Tongue (tissue), 2 donors: ENCODE data around the gene MIAT. TPM values are rescaled to one million over a fixed set of nuclear protein-coding genes. Genes with fewer than 3 reads are reported as not detected.
A peak's percentile ranks its signal among the peaks of the same experiment; 100 is the strongest.

ENCODE experiments used
- DNase-seq: peaks from one replicate; pipeline ENCODE4 v3.0.0-alpha.2; 2015
- total RNA-seq: library from RNA; depleted of rRNA; stranded (reverse); fragments of >200 nt; gene quantifications from one replicate; pipeline ENCODE4 v1.2.3, GENCODE V29; 2014

MIAT gene
- total RNA-seq, 1 donor from 2014 or later = 1.1 TPM

- DNase-seq = no peak
Measured at GRCh38 chr22:26632422-26633155, 24.8 kb upstream of the MIAT start.

DNA sequence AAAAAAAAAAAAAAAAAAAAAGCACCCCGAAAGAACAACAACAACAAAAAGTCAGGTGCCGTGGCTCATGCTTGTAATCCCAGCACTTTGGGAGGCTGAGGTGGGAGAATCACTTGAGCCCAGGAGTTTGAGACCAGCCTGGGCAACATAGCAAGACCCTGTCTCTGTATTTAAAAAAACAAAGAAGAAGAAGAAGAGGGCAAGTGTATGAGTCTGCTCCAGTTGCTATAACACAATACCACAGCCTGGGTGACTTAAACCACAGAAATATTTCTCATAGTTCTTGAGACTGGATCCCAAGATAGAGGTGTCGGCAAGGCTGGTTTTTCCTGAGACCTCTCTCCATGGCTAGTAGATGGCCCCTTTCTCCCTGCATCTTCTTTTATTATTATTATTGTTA is 23.2 kb upstream of the MIAT start:
- no peak for DNase-seq

- no peak for DNase-seq
Measured at GRCh38 chr22:26635117-26635516, 22.3 kb upstream of the MIAT start.

DNA sequence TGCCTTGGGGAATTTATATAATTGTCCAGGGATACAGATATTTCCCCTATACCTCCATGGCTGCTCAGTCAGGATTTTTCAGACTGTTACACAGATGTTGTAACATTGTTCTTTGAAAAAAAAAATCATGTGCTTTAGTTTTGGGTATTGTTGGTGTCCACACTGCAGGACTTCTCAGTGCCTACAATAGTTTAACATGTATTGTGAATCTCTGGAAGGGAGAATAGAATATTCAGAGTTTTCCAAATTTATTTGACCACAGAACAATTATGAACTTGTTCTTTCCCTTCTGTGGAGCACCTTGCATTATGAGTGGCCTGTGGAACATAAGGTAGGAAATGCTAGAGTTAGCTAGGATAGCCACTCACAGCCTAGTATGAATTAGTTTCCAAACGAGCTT is 21.1 kb upstream of the MIAT start:
- DNase-seq = no peak

DNA sequence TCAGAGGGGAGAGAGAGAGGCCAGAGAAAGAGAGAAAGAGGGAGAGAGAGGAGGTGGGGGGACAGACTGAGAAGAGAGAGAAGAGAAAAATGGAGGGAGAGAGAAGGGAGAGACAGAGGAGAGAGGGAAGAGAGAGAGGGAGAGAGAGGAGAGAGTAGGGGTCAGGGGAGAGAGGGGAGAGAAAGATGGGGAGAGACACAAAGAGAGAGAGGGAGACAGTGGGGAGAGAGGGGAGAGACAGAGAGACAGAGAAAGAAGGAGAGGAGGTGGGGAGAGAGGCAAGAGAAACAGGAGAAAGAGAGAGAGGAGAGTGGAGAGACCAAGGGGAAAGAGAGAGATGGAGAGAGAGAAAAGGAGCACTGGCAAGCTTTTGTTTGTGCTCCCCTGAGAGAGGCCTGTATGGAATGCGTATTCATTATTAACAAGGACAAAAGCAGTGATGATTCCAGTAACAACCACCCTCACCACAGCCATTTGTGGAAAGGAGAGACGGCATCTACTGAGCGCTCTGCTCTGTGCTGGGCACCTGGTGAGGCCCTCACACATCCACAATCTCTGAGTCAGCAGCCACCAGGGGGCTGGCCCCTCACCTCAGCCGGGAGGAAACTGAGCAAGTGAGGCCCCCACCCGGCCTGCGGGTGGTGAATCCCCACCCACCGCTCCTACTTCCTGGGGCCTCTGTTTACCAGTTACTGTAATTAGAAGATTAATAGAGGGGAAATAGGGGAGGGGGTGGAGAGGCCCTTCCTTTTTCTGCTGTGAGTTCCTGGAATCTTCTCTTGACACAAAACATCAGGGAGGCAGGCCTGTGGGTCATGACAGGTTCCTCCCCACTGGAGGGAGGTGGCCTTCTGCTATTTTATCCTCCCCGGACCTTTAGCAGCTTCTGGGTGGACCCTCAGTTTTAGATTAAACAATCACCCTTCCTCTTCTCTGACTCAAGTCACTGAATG is 14.6 kb upstream of the MIAT start:
- no peak for DNase-seq

DNA sequence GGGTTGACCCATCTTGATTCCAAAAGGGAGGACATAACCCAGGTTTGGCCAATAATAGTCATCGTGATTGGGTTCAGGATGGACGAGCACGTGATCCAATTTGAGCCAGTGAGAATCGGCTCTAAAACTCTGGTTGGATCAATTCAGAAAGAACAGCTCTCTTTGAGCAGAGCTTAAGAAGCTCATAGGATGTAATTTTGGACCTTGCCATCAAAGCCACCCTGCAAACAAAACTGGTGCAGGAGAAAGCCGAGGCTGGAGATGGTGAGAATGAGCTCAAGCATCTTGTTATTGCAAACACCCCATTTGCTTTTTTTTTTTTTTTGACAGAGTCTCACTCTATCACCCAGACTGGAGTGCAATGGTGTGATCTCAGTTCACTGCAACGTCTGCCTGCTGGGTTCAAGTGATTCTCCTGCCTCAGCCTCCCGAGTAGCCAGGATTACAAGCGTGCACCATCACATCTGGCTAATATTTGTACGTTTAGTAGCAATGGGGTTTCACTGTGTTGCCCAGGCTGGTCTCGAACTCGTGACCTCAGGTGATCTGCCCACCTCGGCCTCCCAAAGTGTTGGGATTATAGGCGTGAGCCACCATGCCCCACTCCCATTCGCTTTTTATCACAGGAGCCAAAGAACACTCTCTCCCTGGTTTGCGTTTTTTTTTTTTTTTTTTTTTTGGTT is 13.8 kb upstream of the MIAT start:
- no peak for DNase-seq

- DNase-seq = no peak
Measured at GRCh38 chr22:26646158-26646557, 11.2 kb upstream of the MIAT start.

- no peak for DNase-seq
Measured at GRCh38 chr22:26648011-26648497, 9.3 kb upstream of the MIAT start.

DNA sequence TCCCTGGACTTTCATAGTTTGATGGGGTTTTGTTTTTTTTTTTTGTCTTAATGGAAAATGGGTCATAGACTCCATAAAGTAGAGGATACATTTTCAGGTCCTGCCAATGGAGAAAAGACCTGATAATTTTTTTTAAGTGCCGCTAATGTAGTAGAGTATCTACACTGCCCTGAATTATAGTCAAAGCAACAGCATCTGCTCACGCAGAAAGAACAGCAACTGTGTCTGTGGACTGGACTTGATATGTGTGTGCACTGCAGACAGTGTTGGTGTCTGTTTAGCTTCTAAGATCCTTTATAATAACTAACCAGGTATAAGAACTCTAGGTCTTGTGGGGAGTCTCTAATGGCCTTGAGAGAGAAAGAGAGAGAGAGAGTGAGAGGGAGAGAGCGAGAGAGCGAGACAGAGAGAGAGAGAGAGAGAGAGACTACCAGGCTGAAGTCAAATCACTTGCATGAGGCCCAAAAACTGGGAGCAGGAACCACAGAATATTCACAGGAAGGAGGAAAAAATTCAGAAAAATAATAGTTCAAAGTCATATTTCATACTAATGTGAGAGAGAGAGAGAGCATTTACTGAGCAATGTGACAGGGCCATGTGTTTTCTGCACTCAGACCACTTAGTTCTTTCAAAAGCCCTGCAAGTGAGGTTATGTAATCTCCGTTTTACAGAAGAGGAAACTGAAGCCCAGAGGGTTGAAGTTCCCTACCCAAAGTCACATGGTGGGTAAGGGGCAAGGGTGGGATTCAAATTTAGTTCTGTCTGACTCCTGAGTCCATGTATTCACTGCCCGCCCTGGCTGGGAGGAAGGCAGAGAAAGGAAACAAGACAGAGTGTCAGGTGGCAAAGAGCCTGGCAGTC is 8.6 kb upstream of the MIAT start:
- no peak for DNase-seq

DNA sequence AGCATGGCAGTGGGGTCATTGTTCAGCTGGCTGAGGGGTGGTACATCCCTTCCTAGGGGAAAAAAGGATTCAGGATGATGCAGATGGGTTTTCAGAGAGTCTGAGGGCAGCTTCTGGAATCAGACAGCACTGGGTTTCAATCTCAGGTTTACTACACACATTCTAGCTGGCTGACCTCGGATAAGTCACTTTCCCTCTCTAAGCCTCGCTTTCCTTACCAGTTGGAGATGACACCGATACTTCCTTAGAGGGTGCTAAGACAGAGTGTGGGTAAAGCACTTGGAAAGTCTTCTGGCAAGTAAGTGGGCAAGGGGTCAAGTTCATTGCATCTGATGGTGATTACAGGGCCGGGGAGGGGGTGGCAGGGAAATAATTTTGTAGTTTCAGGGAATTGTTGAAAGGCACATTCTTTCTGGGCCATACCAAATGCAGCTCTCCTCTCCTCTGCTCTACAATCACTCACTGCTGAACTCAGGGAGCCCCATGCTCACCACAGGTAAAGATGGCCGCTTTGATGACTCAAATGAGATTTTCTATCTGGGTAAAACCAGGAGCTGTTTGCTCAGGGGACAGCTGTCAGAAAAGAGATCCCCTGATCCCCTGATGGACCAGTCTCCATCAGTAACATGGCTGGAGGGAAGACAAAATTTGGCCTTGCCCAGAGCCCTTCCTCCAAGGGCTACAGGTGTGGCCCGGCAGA is 6.5 kb upstream of the MIAT start:
- DNase-seq = no peak

DNA sequence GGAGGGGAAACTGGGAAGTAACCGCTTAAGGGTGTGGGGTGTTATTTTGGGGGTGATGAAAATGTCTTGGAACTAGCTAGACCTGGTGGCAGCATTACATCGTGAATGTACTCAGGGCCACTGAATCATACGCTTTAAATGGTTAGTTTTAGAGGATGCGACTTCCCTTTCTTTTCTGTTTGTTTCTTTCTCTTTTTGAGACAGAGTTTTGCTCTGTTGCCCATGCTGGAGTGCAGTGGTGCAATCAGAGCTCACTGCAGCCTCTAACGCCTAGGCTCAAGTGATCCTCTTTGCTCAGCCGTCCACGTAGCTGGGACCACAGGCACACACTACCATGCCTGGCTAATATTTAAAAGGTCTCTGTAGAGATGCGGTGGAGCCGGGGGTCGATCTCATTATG is 5.6 kb upstream of the MIAT start:
- no peak for DNase-seq

DNA sequence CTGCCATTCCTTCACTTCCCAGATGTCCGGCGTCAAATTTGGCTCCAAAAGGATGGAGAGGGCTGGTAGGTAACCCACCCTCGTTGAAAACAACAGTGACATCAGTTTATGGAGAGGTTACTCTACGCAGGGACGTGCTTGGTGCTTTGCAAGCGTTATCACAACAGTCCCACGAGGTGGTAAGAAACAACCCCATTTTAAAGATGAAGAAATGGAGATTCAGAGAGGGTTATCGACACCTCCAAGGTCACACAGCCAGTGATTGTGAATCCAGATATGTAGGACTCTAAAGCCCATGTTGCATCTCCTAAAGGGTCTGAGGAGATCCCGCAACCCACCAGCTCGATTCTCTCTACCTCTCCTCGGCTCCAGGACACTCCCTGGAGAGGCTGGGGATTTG is 773 bp downstream of the MIAT start:
- DNase-seq = no peak

- DNase-seq = peak; percentile 74
Measured at GRCh38 chr22:26658671-26659478, 1.5 kb downstream of the MIAT start.

- DNase-seq = no peak
Measured at GRCh38 chr22:26660356-26660755, 3.0 kb downstream of the MIAT start.

DNA sequence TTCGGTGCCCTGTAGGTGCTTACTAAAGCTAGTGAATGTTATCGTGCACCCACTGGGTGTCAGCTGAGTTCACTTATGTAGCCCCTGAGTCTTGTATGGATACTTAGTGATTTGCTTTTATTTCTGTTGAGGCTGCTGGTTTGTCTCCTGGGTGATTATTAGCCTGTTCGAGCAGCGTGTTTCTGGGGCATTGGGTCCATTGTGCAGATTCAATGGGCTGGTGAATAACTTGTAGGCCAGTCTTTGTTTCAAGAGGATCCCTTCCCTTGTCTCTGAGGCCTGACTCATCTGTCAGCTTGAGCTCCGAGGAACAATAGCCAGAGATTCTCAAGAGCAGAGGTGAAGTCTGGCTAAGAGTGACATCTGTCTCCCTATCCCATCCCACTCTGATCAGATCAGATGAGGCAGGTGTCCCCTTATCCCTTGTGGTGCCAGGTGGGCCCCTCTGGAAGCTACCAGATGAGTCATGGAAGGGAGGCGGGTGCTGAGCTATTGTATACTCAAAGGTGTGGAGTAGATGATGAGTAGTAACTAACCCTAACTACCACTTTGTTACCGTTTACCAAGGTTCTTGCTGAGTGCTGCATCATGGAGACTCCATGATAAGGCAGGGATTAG is 3.7 kb downstream of the MIAT start:
- no peak for DNase-seq

DNA sequence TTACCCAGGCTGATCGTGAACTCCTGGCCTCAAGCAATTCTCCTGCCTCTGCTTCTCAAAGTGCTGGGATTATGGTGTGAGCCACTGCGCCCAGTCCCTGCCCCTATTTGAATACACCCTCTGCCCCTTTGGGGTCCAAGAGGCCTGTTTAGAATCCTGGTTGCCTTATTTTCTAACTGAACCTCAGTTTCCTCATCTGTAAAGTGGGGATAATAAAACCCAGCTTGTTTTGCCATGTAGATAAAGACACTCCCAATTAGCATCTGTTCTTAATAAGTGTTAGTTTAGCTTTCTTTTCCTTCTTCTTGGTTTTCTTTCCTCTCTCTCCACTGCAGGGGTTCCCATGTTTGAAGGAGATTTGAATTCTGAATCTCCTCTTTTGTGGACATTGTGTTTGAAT is 4.8 kb downstream of the MIAT start:
- DNase-seq = no peak

GRCh38 chr22:26663374-26663923 is 6.1 kb downstream of the MIAT start:
- DNase-seq = no peak

DNA sequence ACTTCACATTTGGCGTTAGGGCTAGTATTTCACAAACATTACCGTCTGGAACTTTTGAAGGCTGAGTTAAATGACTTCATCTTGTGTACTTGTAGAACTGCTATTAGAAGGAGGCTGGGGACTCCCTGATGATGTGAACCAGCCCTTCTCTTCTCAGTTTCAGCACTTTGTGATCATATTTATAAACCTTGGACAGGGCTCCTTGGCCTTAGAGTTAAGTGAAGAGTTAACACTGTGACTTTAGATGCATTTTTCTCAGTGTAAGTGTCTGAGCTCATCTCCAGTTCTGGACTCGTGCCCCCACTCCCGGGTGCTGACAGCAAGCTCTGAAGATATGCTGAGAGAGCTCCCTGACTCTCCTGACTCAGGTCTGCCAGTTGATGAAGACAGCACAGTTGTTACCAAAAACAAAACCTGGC is 8.4 kb downstream of the MIAT start:
- no peak for DNase-seq

DNA sequence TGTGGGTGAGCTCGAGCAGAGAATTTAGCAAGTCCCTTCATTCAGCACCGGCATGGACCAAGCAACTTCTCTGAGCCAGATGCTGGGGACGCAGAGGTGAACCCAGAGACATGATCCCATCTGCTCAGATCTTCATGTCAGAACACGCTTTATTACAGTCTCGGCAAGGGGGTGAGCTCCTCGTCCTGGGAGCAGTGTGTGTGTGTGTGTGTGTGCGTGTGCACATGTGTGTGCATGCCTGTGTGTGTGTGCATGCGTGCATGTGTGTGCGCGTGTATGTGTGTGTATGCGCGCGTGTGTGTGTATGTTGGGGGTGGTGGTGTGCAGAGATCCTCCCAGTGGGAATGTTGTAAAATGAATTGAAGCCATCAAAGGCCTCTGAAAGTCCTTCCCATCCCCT is 9.8 kb downstream of the MIAT start:
- no peak for DNase-seq
